Upper lobe of left lung (tissue), 6 donors: ENCODE results near the gene POMC. TPM values are rescaled to one million over a fixed set of nuclear protein-coding genes. Genes with fewer than 3 reads are reported as not detected.

ENCODE experiments used
- ATAC-seq, 2 donors: fragments of 200-7000 bp; cut with Tn5 transposase; one replicate each; pipeline ENCODE4 v1.9.1; 2022; ENCODE audit warnings: mild to moderate bottlenecking in 2 of 2, moderate library complexity in 2 of 2; ENCODE audit not compliant: low FRiP score in 2 of 2
- DNase-seq, 2 donors: peaks; one replicate each; pipeline ENCODE4 v3.0.0-alpha.2; 2019 to 2020
- H3K27ac ChIP-seq, 4 donors: fragments of 200-600 bp; sonication (generic); one replicate each; pipeline ENCODE4 v1.5.1; 2016 to 2019
- H3K27me3 ChIP-seq, 4 donors: fragments of 200-600 bp; sonication (generic); one replicate each; pipeline ENCODE4 v1.5.1; 2017 to 2019
- H3K36me3 ChIP-seq, 4 donors: fragments of 200-600 bp; sonication (generic); one replicate each; pipeline ENCODE4 v1.5.1; 2016 to 2019
- H3K4me1 ChIP-seq, 4 donors: fragments of 200-600 bp; sonication (generic); one replicate each; pipeline ENCODE4 v1.5.1; 2018 to 2019
- H3K4me3 ChIP-seq, 4 donors: fragments of 200-600 bp; sonication (generic); one replicate each; pipeline ENCODE4 v1.5.1; 2017 to 2019; ENCODE audit warnings: mild to moderate bottlenecking in 2 of 4, moderate library complexity in 1 of 4
- H3K9me3 ChIP-seq, 4 donors: fragments of 200-600 bp; sonication (generic); one replicate each; pipeline ENCODE4 v1.5.1; 2018 to 2019
- CTCF ChIP-seq, 6 experiments: fragments of 450-650 bp in 4 of 6; fragments of 200-600 bp in 2 of 6; sonication (generic) in 2 of 6; IDR thresholded peaks; one replicate each; pipeline ENCODE4 v1.5.1; 2016 to 2019; ENCODE audit warnings: antibody characterized with exemption in 6 of 6
- EP300 ChIP-seq, 4 donors: sonication (generic); formaldehyde crosslinking; IDR thresholded peaks; one replicate each; pipeline ENCODE4 v1.5.1; 2017; ENCODE audit warnings: antibody characterized with exemption in 4 of 4, control low read depth in 2 of 4
- POLR2A ChIP-seq, 4 donors: fragments of 450-650 bp; IDR thresholded peaks; one replicate each; pipeline ENCODE4 v1.5.1; 2016 to 2017; ENCODE audit warnings: antibody characterized with exemption in 4 of 4, mild to moderate bottlenecking in 2 of 4
- POLR2AphosphoS5 ChIP-seq, 2 donors: sonication (generic); formaldehyde crosslinking; IDR thresholded peaks; one replicate each; pipeline ENCODE4 v1.5.1; 2017; ENCODE audit warnings: antibody characterized with exemption in 2 of 2
- WGBS, 2 donors: methylation state at CpG; one replicate each; pipeline ENCODE4 v1.1.5; 2017 to 2018; 5-methylcytosine and 5-hydroxymethylcytosine counted together
- total RNA-seq, 6 donors: library from RNA; depleted of rRNA in 4 of 6; stranded (reverse); fragments of >200 nt in 4 of 6; gene quantifications; one replicate each; pipeline versions ENCODE4 v1.1.0 to v1.2.1, GENCODE V29; 2016 to 2021
- donor health status: DM: no; HTN: no; CAD: no; lungs with moderate emphysema.
- donor health status: DM: no; HTN: yes; CAD: no; lungs with severe emphysema.

Gene POMC
- total RNA-seq, 6 donors from 2014 or later, result 2.4 to 11.5 (median 5.6) TPM

DNA sequence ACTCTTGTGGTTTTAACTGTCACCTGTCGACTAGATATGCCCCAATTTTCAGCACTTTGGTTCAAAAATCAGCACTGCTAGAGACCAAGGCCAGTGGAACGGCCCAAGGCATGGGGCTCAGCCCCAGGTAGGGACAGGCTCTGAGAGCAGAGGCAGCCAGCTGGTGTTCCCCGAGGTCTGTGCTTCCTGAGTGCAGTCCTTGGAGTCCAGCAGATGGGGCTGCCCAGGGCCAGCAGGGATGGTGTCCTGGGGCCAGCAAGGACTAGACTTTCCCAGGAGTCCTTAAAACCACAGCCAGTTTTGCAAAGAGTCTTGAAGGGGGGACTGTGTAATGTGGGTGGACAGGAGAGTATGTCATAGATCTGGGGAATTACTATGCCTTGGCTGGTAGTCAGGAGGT is 56.3 kb downstream of the POMC start:
- WGBS, 2 donors, result 54 to 85% methylated on average over 3 of the region's 3 CpGs
- no peak for DNase-seq

More for the DNA sequence above, 56.3 kb downstream of the POMC start:
- H3K27me3 ChIP-seq, result no peaks in the 10 kb centered on the region
- ATAC-seq, result no peak
- no peaks in the 10 kb centered on the region for H3K9me3 ChIP-seq
- H3K4me1 ChIP-seq, result no peaks in the 10 kb centered on the region
- H3K4me3 ChIP-seq, result no peak overlapping the region
- TF ChIP-seq POLR2AphosphoS5 (IDR thresholded peaks at IDR 0.05) (no peak), CTCF (IDR thresholded peaks at IDR 0.05) (no peak), POLR2A (IDR thresholded peaks at IDR 0.05) (no peak), EP300 (IDR thresholded peaks at IDR 0.05) (no peak)
- H3K27ac ChIP-seq, result no peak overlapping the region
- H3K36me3 ChIP-seq, result no peaks in the 10 kb centered on the region

Other genes starting within 250 kb of the POMC start
- 10 to 100 TPM; 17.5 to 83.5 (median 36.5) TPM for gene ADCY3, start 248.3 kb downstream of the POMC start, total RNA-seq
- 10 to 100 TPM in 2 of 6 donors, 1 to 10 TPM in 4; 4.4 to 16.8 (median 7.7) TPM for gene DNAJC27, start 196.6 kb downstream of the POMC start, total RNA-seq
- gene EFR3B, start 126.5 kb downstream of the POMC start, total RNA-seq, result 10 to 100 TPM in 3 of 6 donors, 1 to 10 TPM in 3; 5.1 to 15.2 (median 9.5) TPM
- 10 to 100 TPM in 5 of 6 donors, 1 to 10 TPM in 1; 7.8 to 49.2 (median 30.4) TPM for gene DNMT3A, start 173.3 kb upstream of the POMC start, total RNA-seq